ENCODE measurements around the gene TOMM7. TPM values are rescaled to one million over a fixed set of nuclear protein-coding genes. Genes with fewer than 3 reads are reported as not detected.
"Not testable (repeated sequence)": the region's sequence is repeated elsewhere in the genome, so short reads cannot be mapped to it uniquely, and the experiment has no call there.

TOMM7 gene
- total RNA-seq, 4 donors from 2014 or later: 73.2 to 217 (median 126) TPM

GRCh38 chr7:22783421-22783820, 39.2 kb downstream of the TOMM7 start:
- Histone ChIP-seq H3K4me1 (peaks cover 0 to 8% (median 0%) of the 10 kb centered on the region in 3 donors), H3K9me3 (no peaks in the 10 kb centered on the region), H3K36me3 (no peaks in the 10 kb centered on the region), H3K27me3 (no peaks in the 10 kb centered on the region), H3K27ac (no peak overlapping the region), H3K4me3 (no peak overlapping the region)
- intact Hi-C loops (cut with DNase I): loop anchor here (5.0 kb wide), 1 partner anchor 226 kb away; no protein-coding TSS in a partner anchor
- no peak for TF ChIP-seq CTCF (IDR thresholded peaks at IDR 0.05)
- TF ChIP-seq POLR2A (IDR thresholded peaks at IDR 0.05): no peak
- DNase-seq: no peak
- 71 to 74% methylated on average over 4 to 5 of the region's 5 CpGs for WGBS, 2 donors

GRCh38 chr7:22782616-22783232, 39.9 kb downstream of the TOMM7 start:
- H3K9me3 ChIP-seq: no peaks in the 10 kb centered on the region
- 54% methylated on average over 7 of the region's 7 CpGs for WGBS, 2 donors
- H3K4me1 ChIP-seq: peaks cover 0 to 8% (median 0%) of the 10 kb centered on the region in 3 donors
- intact Hi-C loops (cut with DNase I): loop anchor here (5.0 kb wide), 1 partner anchor 225 kb away; no protein-coding TSS in a partner anchor
- no peaks in the 10 kb centered on the region for H3K27me3 ChIP-seq
- no peak overlapping the region for H3K4me3 ChIP-seq
- no peaks in the 10 kb centered on the region for H3K36me3 ChIP-seq
- no peak for DNase-seq
- no peak overlapping the region for H3K27ac ChIP-seq
- no peak for TF ChIP-seq POLR2A (IDR thresholded peaks at IDR 0.05)
- TF ChIP-seq CTCF (IDR thresholded peaks at IDR 0.05): peak; percentile 43 to 72 (median 54)

DNA sequence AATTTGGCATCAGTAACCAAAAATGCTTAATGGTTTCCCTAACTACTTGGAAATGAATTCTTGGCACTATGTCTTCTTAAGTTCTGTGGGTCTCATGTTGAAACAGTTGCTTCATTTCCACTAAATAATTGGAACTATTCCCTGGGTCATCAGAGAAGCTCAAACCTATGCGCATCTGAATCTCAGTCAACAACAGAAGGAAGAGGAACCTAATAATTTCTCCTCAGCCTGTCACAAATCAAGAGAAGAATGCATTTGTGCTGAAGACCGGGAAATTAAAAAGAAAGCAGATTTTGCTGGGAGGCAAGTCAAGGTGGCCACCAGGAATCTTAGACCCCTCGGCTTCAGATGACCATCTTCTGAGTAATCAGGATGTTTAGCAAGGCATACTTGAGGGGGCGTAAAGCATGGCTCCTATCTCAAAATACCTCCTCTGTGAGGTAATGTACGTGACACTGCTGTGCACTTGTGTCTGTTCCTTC, 41.4 kb downstream of the TOMM7 start:
- WGBS, 2 donors: 59 to 65% methylated on average over 4 to 5 of the region's 5 CpGs
- no peak for TF ChIP-seq CTCF (IDR thresholded peaks at IDR 0.05)
- no peak for TF ChIP-seq POLR2A (IDR thresholded peaks at IDR 0.05)
- Histone ChIP-seq H3K4me1 (peaks cover 0 to 8% (median 0%) of the 10 kb centered on the region in 3 donors), H3K4me3 (no peak overlapping the region), H3K27ac (peak overlapping the region in 2 of 4 donors; percentile 37 to 50), H3K9me3 (no peaks in the 10 kb centered on the region), H3K27me3 (no peaks in the 10 kb centered on the region), H3K36me3 (no peaks in the 10 kb centered on the region)
- intact Hi-C loops (cut with DNase I): loop anchor here (5.0 kb wide), 1 partner anchor 224 kb away; no protein-coding TSS in a partner anchor
- DNase-seq: no peak

DNA sequence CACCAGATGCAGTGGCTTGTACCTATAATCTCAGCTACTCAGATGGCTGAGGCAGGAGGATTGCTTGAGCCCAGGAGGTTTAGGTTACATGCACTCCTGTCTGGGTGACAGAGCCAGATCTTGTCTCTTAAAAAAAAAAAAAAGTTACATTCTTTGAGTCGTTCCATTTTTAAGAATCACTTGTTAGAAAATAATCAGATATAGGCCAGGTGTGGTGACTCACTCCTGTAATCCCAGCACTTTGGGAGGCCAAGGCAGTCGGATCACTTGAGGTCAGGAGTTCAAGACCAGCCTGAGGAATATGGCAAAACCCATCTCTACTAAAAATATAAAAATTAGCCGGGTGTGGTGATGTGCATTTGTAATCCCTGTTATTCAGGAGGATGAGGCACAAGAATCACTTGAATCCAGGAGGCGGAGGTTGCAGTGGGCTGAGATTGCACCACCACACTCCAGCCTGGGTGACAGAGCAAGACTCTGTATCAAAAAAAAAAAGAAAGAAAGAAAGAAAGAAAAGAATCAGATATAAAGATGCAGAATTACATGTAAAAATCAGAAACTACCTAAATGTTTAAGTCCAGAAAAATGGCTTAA, 42.8 kb downstream of the TOMM7 start:
- not testable (repeated sequence) for H3K27ac ChIP-seq, H3K4me1 ChIP-seq, H3K36me3 ChIP-seq, H3K9me3 ChIP-seq, H3K27me3 ChIP-seq, H3K4me3 ChIP-seq, DNase-seq
- 38 to 45% methylated on average over 4 of the region's 4 CpGs for whole genome bisulfite sequencing, 2 donors
- intact Hi-C loops (cut with DNase I): loop anchor here (5.0 kb wide), 1 partner anchor 223 kb away; no protein-coding TSS in a partner anchor

- Histone ChIP-seq H3K27ac (no peak overlapping the region), H3K4me3 (no peak overlapping the region), H3K9me3 (no peaks in the 10 kb centered on the region), H3K4me1 (peaks cover 0 to 8% (median 0%) of the 10 kb centered on the region in 3 donors), H3K36me3 (no peaks in the 10 kb centered on the region), H3K27me3 (no peaks in the 10 kb centered on the region)
- intact Hi-C loops (cut with DNase I): no loop called here
- TF ChIP-seq POLR2A (IDR thresholded peaks at IDR 0.05): no peak
- TF ChIP-seq CTCF (IDR thresholded peaks at IDR 0.05): no peak
- no peak for DNase-seq
- 63 to 74% methylated on average over 4 of the region's 4 CpGs for WGBS, 2 donors
Measured at GRCh38 chr7:22776964-22777363, 45.7 kb downstream of the TOMM7 start.
